GM23338 (cell line): ENCODE data around the gene CS.

Source experiments
- CREB1 ChIP-seq: fragments of 250-450 bp; sonication (Bioruptor Pico); IDR thresholded peaks from 2 replicates; pipeline ENCODE4 v1.5.0; 2020; ENCODE audit warnings: low read depth, mild to moderate bottlenecking, moderate library complexity
- CTCF ChIP-seq, 2 experiments: fragments of 200-600 bp in 1 of 2; sonication (generic) in 1 of 2; conservative IDR thresholded peaks; 2 replicates each; pipeline versions ENCODE4 v1.5.1 to v1.6.1; 2016 to 2017; ENCODE audit warnings: antibody characterized with exemption in 2 of 2, low read depth in 2 of 2, mild to moderate bottlenecking in 2 of 2, moderate library complexity in 1 of 2
- ETS1 ChIP-seq: IDR thresholded peaks from 2 replicates; pipeline ENCODE4 v1.6.1; 2016; ENCODE audit warnings: antibody characterized with exemption
- EZH2 ChIP-seq: fragments of 200-600 bp; sonication (generic); IDR thresholded peaks from one replicate; pipeline ENCODE4 v1.8.0; 2017; ENCODE audit warnings: antibody characterized with exemption, mild to moderate bottlenecking, low read depth; ENCODE audit not compliant: unreplicated experiment
- EZH2phosphoT487 ChIP-seq: fragments of 200-600 bp; sonication (generic); IDR thresholded peaks from one replicate; pipeline ENCODE4 v1.8.1; 2018; ENCODE audit warnings: antibody characterized with exemption; ENCODE audit not compliant: unreplicated experiment
- JUNB ChIP-seq: IDR thresholded peaks from one replicate; pipeline ENCODE4 v1.6.1; 2016; ENCODE audit warnings: antibody characterized with exemption; ENCODE audit not compliant: unreplicated experiment
- NANOG ChIP-seq: IDR thresholded peaks from 2 replicates; pipeline ENCODE4 v1.6.1; 2016; ENCODE audit warnings: antibody characterized with exemption, borderline replicate concordance
- POLR2AphosphoS5 ChIP-seq: IDR thresholded peaks from 2 replicates; pipeline ENCODE4 v1.6.1; 2016; ENCODE audit warnings: antibody characterized with exemption, low read depth
- REST ChIP-seq: IDR thresholded peaks from one replicate; pipeline ENCODE4 v1.6.1; 2018; ENCODE audit warnings: antibody characterized with exemption; ENCODE audit not compliant: unreplicated experiment
- STAT1 ChIP-seq: IDR thresholded peaks from one replicate; pipeline ENCODE4 v1.6.1; 2016; ENCODE audit warnings: antibody characterized with exemption; ENCODE audit not compliant: unreplicated experiment
- ZNF331 ChIP-seq: fragments of 250-450 bp; sonication (Bioruptor Pico); IDR thresholded peaks from 2 replicates; pipeline ENCODE4 v1.5.0; 2020; ENCODE audit warnings: low read depth, mild to moderate bottlenecking, moderate library complexity
- ZNF462 ChIP-seq: fragments of 250-450 bp; sonication (Bioruptor Pico); IDR thresholded peaks from 2 replicates; pipeline ENCODE4 v1.5.0; 2020; ENCODE audit warnings: mild to moderate bottlenecking, moderate library complexity

GRCh38 chr12:56261503-56262232 is 38.5 kb downstream of the CS start:
- TF ChIP-seq CTCF (conservative IDR thresholded peaks at IDR 0.05; ENCODE audit: low read depth in 2 of 2) (no peak), REST (no peak), POLR2AphosphoS5 (no peak), EZH2 (no peak), CREB1 (CRISPR knock-in tag) (no peak), ZNF462 (CRISPR knock-in tag) (no peak), ZNF331 (no peak), EZH2phosphoT487 (no peak), NANOG (no peak), STAT1 (no peak), ETS1 (no peak), JUNB (no peak)
